H1 (cell line): ENCODE measurements around the gene TMEM72. TPM values are rescaled to one million over a fixed set of nuclear protein-coding genes. Genes with fewer than 3 reads are reported as not detected.

Experiments used
- CTCF ChIA-PET: fragments of 300-600 bp; sonication (Branson Sonifier 250); formaldehyde crosslinking; loops from one replicate; lab custom pipeline; 2021; ENCODE audit not compliant: partially characterized antibody; lab: Charles Lee
- POLR2A ChIA-PET: fragments of 300-600 bp; sonication (Branson Sonifier 250); formaldehyde crosslinking; loops from one replicate; lab custom pipeline; 2021; ENCODE audit warnings: inconsistent platforms; ENCODE audit not compliant: partially characterized antibody; lab: Charles Lee
- DNase-seq, 2 experiments: peaks; one replicate each; pipeline versions ENCODE4 v3.0.0 to v3.0.0-alpha.2; 2010 to 2022; ENCODE audit warnings: low spot score in 2 of 2, low read depth in 1 of 2, mixed read lengths in 1 of 2
- FAIRE-seq: peaks from 2 replicates; lab custom pipeline; 2011; peaks lifted over from hg19 to GRCh38; lab: Jason Lieb, UNC
- H2AFZ ChIP-seq: 2 replicates; pipeline ENCODE4 v1.8.1; 2012; ENCODE audit warnings: low read length, inconsistent platforms
- H2AK5ac ChIP-seq: 2 replicates; pipeline ENCODE4 v1.6.1; 2013; ENCODE audit warnings: low read depth, low read length
- H2BK120ac ChIP-seq: replicated peaks from 2 replicates; pipeline ENCODE3; 2013; ENCODE audit warnings: low read depth, low read length, inconsistent platforms
- H2BK12ac ChIP-seq: 2 replicates; pipeline ENCODE4 v1.6.1; 2013; ENCODE audit warnings: low read depth, low read length
- H2BK15ac ChIP-seq: 2 replicates; pipeline ENCODE4 v1.6.1; 2013; ENCODE audit warnings: low read length
- H2BK20ac ChIP-seq: 2 replicates; pipeline ENCODE4 v1.6.1; 2013; ENCODE audit warnings: low read length
- H2BK5ac ChIP-seq: 2 replicates; pipeline ENCODE4 v1.6.1; 2013; ENCODE audit warnings: low read depth, low read length
- H3K14ac ChIP-seq: 2 replicates; pipeline ENCODE4 v1.6.1; 2013; ENCODE audit warnings: inconsistent platforms; ENCODE audit not compliant: insufficient read length
- H3K18ac ChIP-seq: 2 replicates; pipeline ENCODE4 v1.6.1; 2013; ENCODE audit warnings: low read length; ENCODE audit errors: extremely low read depth
- H3K23ac ChIP-seq: 2 replicates; pipeline ENCODE4 v1.6.1; 2013; ENCODE audit warnings: inconsistent platforms; ENCODE audit not compliant: insufficient read length
- H3K23me2 ChIP-seq: 2 replicates; pipeline ENCODE4 v1.6.1; 2013; ENCODE audit warnings: low read depth, low read length
- H3K27ac ChIP-seq: 2 replicates; pipeline ENCODE4 v1.6.1; 2011; ENCODE audit warnings: low read depth, low read length, inconsistent platforms
- H3K27me3 ChIP-seq, 4 experiments: replicated peaks in 1 of 4; 1 replicate in 1 of 4; 2 replicates in 3 of 4; pipeline versions ENCODE4 v1.6.1 to v1.8.1; 2011 to 2013; ENCODE audit warnings: low read length in 3 of 4, mild to moderate bottlenecking in 3 of 4, inconsistent platforms in 2 of 4, mixed read lengths in 2 of 4, moderate library complexity in 1 of 4; ENCODE audit not compliant: control insufficient read depth in 3 of 4, insufficient read depth in 3 of 4; ENCODE audit errors: extremely low read depth in 1 of 4
- H3K36me3 ChIP-seq, 4 experiments: 2 replicates each; pipeline versions ENCODE4 v1.6.1 to v1.8.1; 2011 to 2013; ENCODE audit warnings: mild to moderate bottlenecking in 4 of 4, low read length in 3 of 4, moderate library complexity in 2 of 4, control low read depth in 1 of 4, inconsistent platforms in 1 of 4; ENCODE audit not compliant: insufficient read depth in 4 of 4, control insufficient read depth in 2 of 4
- H3K4ac ChIP-seq: replicated peaks from 2 replicates; pipeline ENCODE3; 2013; ENCODE audit warnings: low read length, low read depth, mixed read lengths, inconsistent platforms; ENCODE audit not compliant: insufficient read length
- H3K4me1 ChIP-seq, 4 experiments: replicated peaks in 1 of 4; 1 replicate in 1 of 4; 2 replicates in 3 of 4; pipeline versions ENCODE4 v1.6.1 to v1.8.1; 2011 to 2013; ENCODE audit warnings: low read length in 3 of 4, inconsistent platforms in 2 of 4, mixed read lengths in 1 of 4; ENCODE audit not compliant: insufficient read depth in 4 of 4, control insufficient read depth in 3 of 4
- H3K4me2 ChIP-seq, 2 experiments: 2 replicates each; pipeline versions ENCODE4 v1.6.1 to v1.8.1; 2011 to 2013; ENCODE audit warnings: low read depth in 2 of 2, low read length in 2 of 2, control low read depth in 1 of 2, inconsistent platforms in 1 of 2, mild to moderate bottlenecking in 1 of 2; ENCODE audit not compliant: insufficient read depth in 1 of 2
- H3K4me3 ChIP-seq, 4 experiments: fragments of 200-600, 300-600 bp in 1 of 4; sonication (generic), shearing (Covaris generic), sonication (Bioruptor Twin) in 1 of 4; 2 replicates each; pipeline versions ENCODE4 v1.5.1 to v1.8.1; 2011 to 2016; ENCODE audit warnings: low read length in 4 of 4, low read depth in 3 of 4, control low read depth in 2 of 4, inconsistent platforms in 2 of 4, mild to moderate bottlenecking in 2 of 4, mixed read lengths in 1 of 4, moderate library complexity in 1 of 4; ENCODE audit not compliant: insufficient read depth in 2 of 4; ENCODE audit errors: extremely low read depth in 1 of 4
- H3K56ac ChIP-seq: replicated peaks from 2 replicates; pipeline ENCODE3; 2013; ENCODE audit warnings: low read depth, mild to moderate bottlenecking, mixed read lengths, low read length, inconsistent platforms; ENCODE audit not compliant: insufficient read length
- H3K79me1 ChIP-seq: 2 replicates; pipeline ENCODE4 v1.6.1; 2013; ENCODE audit warnings: low read depth, low read length, control low read depth
- H3K79me2 ChIP-seq, 2 experiments: 2 replicates each; pipeline versions ENCODE4 v1.6.1 to v1.8.1; 2012 to 2013; ENCODE audit warnings: low read length in 2 of 2, mild to moderate bottlenecking in 2 of 2, inconsistent platforms in 1 of 2; ENCODE audit not compliant: insufficient read depth in 2 of 2, control insufficient read depth in 1 of 2
- H3K9ac ChIP-seq, 4 experiments: replicated peaks in 1 of 4; 1 replicate in 1 of 4; 2 replicates in 3 of 4; pipeline versions ENCODE4 v1.6.1 to v1.8.1; 2011 to 2013; ENCODE audit warnings: low read depth in 3 of 4, low read length in 3 of 4, control low read depth in 2 of 4, mild to moderate bottlenecking in 2 of 4, moderate library complexity in 2 of 4, inconsistent platforms in 1 of 4; ENCODE audit errors: extremely low read depth in 1 of 4
- H3K9me3 ChIP-seq, 2 experiments: 2 replicates each; pipeline versions ENCODE4 v1.6.1 to v1.8.1; 2012 to 2013; ENCODE audit warnings: mild to moderate bottlenecking in 2 of 2, moderate library complexity in 2 of 2, control low read depth in 1 of 2, inconsistent platforms in 1 of 2, low read depth in 1 of 2, low read length in 1 of 2, mixed read lengths in 1 of 2; ENCODE audit not compliant: insufficient read depth in 2 of 2
- H4K20me1 ChIP-seq, 2 experiments: replicated peaks in 1 of 2; 2 replicates each; pipeline versions ENCODE3 to v1.8.1; 2011 to 2013; ENCODE audit warnings: inconsistent platforms in 2 of 2, low read length in 2 of 2, mild to moderate bottlenecking in 1 of 2; ENCODE audit not compliant: insufficient read depth in 2 of 2, control insufficient read depth in 1 of 2
- H4K5ac ChIP-seq: 2 replicates; pipeline ENCODE4 v1.6.1; 2013; ENCODE audit warnings: low read length, low read depth, mixed read lengths, inconsistent platforms; ENCODE audit not compliant: insufficient read length
- H4K8ac ChIP-seq: 2 replicates; pipeline ENCODE4 v1.8.0; 2013; ENCODE audit warnings: mild to moderate bottlenecking, moderate library complexity, low read length, inconsistent platforms; ENCODE audit not compliant: insufficient read depth; ENCODE audit errors: extremely low read depth
- H4K91ac ChIP-seq: replicated peaks from 2 replicates; pipeline ENCODE3; 2013; ENCODE audit warnings: low read length, mixed read lengths, inconsistent platforms; ENCODE audit not compliant: insufficient read length
- whole genome bisulfite sequencing, 2 experiments: shearing (Covaris generic) in 1 of 2; methylation state at CpG; one replicate each; pipeline versions ENCODE4 v1.1.6 to v1.1.7; 2013 to 2015; ENCODE audit warnings: low lambda C conversion rate in 2 of 2, mixed read lengths in 2 of 2, inconsistent platforms in 1 of 2, low coverage in 1 of 2, missing lambda C conversion rate in 1 of 2; ENCODE audit not compliant: insufficient replicate concordance in 2 of 2, insufficient coverage in 1 of 2, insufficient read length in 1 of 2; ENCODE audit errors: extremely low coverage in 1 of 2, missing lambda C conversion rate in 1 of 2; 5-methylcytosine and 5-hydroxymethylcytosine counted together
- polyA plus RNA-seq, 7 experiments: library from polyadenylated mRNA; depleted of rRNA in 3 of 7; stranded (reverse) in 5 of 7; unstranded in 2 of 7; fragments of >200 nt in 5 of 7; fragments of 200-250 nt in 2 of 7; gene quantifications; 1 replicate in 5 of 7; 2 replicates in 1 of 7; 4 replicates in 1 of 7; pipeline versions ENCODE4 v1.2.1 to v1.2.3, GENCODE V29; 2011 to 2013; ENCODE audit warnings: missing spikeins in 2 of 7, mixed read lengths in 2 of 7
- total RNA-seq: library from RNA; stranded (reverse); fragmentation: NEBNext Ultra II Directional; extraction: Animal tissue kit (Norgen Biotek cat#: 25700); gene quantifications from 2 replicates; pipeline ENCODE4 v1.2.1, GENCODE V29; 2021

The TMEM72 gene
- total and polyA plus RNA-seq, 2 of the 8 experiments (the other 6 are each of a cell fraction or from before 2014, with no cell fraction given) = not detected

GRCh38 chr10:44881649-44882048 is 29.5 kb upstream of the TMEM72 start:
- Histone ChIP-seq H3K14ac (no peak overlapping the region), H3K56ac (no peak overlapping the region), H3K36me3 (no peaks in the 10 kb centered on the region), H2BK120ac (no peak overlapping the region), H3K79me1 (no peaks in the 10 kb centered on the region), H3K23ac (no peak overlapping the region), H3K18ac (no peak overlapping the region), H3K27me3 (peaks cover 0 to 11% (median 5%) of the 10 kb centered on the region in 4 experiments; a peak in 6 of 7 replicates), H3K9me3 (no peaks in the 10 kb centered on the region), H3K4me2 (no peak overlapping the region), H4K5ac (no peak overlapping the region), H4K8ac (no peak overlapping the region), H3K23me2 (peaks cover 7% of the 10 kb centered on the region), H2AK5ac (peak overlapping the region; percentile 40; the same call in 1 of the 2 replicates), H3K79me2 (no peaks in the 10 kb centered on the region), H3K4me1 (peaks cover 0 to 7% (median 6%) of the 10 kb centered on the region in 4 experiments; a peak in 6 of 7 replicates), H3K9ac (no peak overlapping the region; a peak in 1 of 7 replicates), H3K4me3 (no peak overlapping the region), H2BK5ac (no peak overlapping the region), H2BK15ac (no peak overlapping the region), H4K20me1 (peaks cover 0 to 2% of the 10 kb centered on the region in 2 experiments), H2AFZ (no peak overlapping the region), H2BK20ac (no peak overlapping the region), H4K91ac (peak overlapping the region; percentile 75), H3K27ac (no peak overlapping the region), H2BK12ac (peak overlapping the region; percentile 33; the same call in 1 of the 2 replicates), H3K4ac (no peak overlapping the region)
- CTCF ChIA-PET = interaction anchor here (1.0 to 13.1 kb wide), 10 partner anchors 12 to 108 kb away, joined by 3 to 90 read pairs (median 4); no protein-coding TSS in a partner anchor
- FAIRE-seq = no peak
- POLR2A ChIA-PET = interaction anchor here (0.8 kb wide), 1 partner anchor 17 kb away, joined by 6 read pairs; no protein-coding TSS in a partner anchor
- 88% methylated on average over 7 of the region's 7 CpGs; no CpG with 5 or more reads in 1 of the 2 experiments for WGBS, 2 experiments
- DNase-seq = no peak
